Glutamatergic neuron (in vitro differentiated cells): ENCODE measurements around the gene KMT2D. TPM values are rescaled to one million over a fixed set of nuclear protein-coding genes. Genes with fewer than 3 reads are reported as not detected.

Experiments used
- DNase-seq: peaks from one replicate; pipeline ENCODE4 v3.0.0; 2022
- H3K27ac Mint-ChIP-seq: one replicate; pipeline ENCODE4 v1.8.0; 2020; ENCODE audit warnings: mild to moderate bottlenecking, mixed read lengths, inconsistent platforms; ENCODE audit not compliant: unreplicated experiment
- H3K27me3 Mint-ChIP-seq: one replicate; pipeline ENCODE4 v1.8.0; 2020; ENCODE audit warnings: mild to moderate bottlenecking, moderate library complexity, mixed read lengths, inconsistent platforms; ENCODE audit not compliant: unreplicated experiment
- H3K36me3 Mint-ChIP-seq: one replicate; pipeline ENCODE4 v1.8.0; 2020; ENCODE audit warnings: mild to moderate bottlenecking, mixed read lengths, inconsistent platforms; ENCODE audit not compliant: unreplicated experiment
- H3K4me1 Mint-ChIP-seq: one replicate; pipeline ENCODE4 v1.8.0; 2020; ENCODE audit warnings: mild to moderate bottlenecking, low read depth, mixed read lengths, inconsistent platforms; ENCODE audit not compliant: unreplicated experiment
- H3K4me3 Mint-ChIP-seq: one replicate; pipeline ENCODE4 v1.8.0; 2020; ENCODE audit warnings: mild to moderate bottlenecking, mixed read lengths, inconsistent platforms; ENCODE audit not compliant: unreplicated experiment
- H3K9me3 Mint-ChIP-seq: one replicate; pipeline ENCODE4 v1.8.0; 2020; ENCODE audit warnings: mild to moderate bottlenecking, moderate library complexity, mixed read lengths, inconsistent platforms; ENCODE audit not compliant: unreplicated experiment
- total RNA-seq: library from RNA; stranded (reverse); fragmentation: NEBNext Ultra II Directional; extraction: Animal tissue kit (Norgen Biotek cat#: 25700); gene quantifications from one replicate; pipeline ENCODE4 v1.2.1, GENCODE V29; 2021; ENCODE audit not compliant: unreplicated experiment
- TF ChIP-seq, protein P1 (sequence below): fragments of 200-600 bp; sonication (generic); IDR thresholded peaks from one replicate; pipeline ENCODE4 v1.5.0; 2021; ENCODE audit not compliant: partially characterized antibody, unreplicated experiment

KMT2D gene
- total RNA-seq, 1 donor from 2014 or later = 144 TPM

GRCh38 chr12:49030119-49030518, 30.5 kb downstream of the KMT2D start:
- H3K27me3 Mint-ChIP-seq = peaks cover 1% of the 10 kb centered on the region
- no peak overlapping the region for H3K4me3 Mint-ChIP-seq
- no peaks in the 10 kb centered on the region for H3K36me3 Mint-ChIP-seq
- no peak for DNase-seq
- H3K4me1 Mint-ChIP-seq = peaks cover 2% of the 10 kb centered on the region
- TF ChIP-seq, protein P1, sequence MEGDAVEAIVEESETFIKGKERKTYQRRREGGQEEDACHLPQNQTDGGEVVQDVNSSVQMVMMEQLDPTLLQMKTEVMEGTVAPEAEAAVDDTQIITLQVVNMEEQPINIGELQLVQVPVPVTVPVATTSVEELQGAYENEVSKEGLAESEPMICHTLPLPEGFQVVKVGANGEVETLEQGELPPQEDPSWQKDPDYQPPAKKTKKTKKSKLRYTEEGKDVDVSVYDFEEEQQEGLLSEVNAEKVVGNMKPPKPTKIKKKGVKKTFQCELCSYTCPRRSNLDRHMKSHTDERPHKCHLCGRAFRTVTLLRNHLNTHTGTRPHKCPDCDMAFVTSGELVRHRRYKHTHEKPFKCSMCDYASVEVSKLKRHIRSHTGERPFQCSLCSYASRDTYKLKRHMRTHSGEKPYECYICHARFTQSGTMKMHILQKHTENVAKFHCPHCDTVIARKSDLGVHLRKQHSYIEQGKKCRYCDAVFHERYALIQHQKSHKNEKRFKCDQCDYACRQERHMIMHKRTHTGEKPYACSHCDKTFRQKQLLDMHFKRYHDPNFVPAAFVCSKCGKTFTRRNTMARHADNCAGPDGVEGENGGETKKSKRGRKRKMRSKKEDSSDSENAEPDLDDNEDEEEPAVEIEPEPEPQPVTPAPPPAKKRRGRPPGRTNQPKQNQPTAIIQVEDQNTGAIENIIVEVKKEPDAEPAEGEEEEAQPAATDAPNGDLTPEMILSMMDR = no peak
- peaks cover 6% of the 10 kb centered on the region for H3K9me3 Mint-ChIP-seq
- no peak overlapping the region for H3K27ac Mint-ChIP-seq

- Mint-ChIP-seq H3K27ac (no peak overlapping the region), H3K36me3 (no peaks in the 10 kb centered on the region), H3K4me1 (peaks cover 2% of the 10 kb centered on the region), H3K9me3 (peaks cover 6% of the 10 kb centered on the region), H3K4me3 (no peak overlapping the region), H3K27me3 (peaks cover 1% of the 10 kb centered on the region)
- no peak for DNase-seq
- TF ChIP-seq, protein P1 = no peak
Measured at GRCh38 chr12:49028666-49029275, 31.8 kb downstream of the KMT2D start.

- DNase-seq = no peak
- peaks cover 6% of the 10 kb centered on the region for H3K9me3 Mint-ChIP-seq
- no peak overlapping the region for H3K4me3 Mint-ChIP-seq
- no peak overlapping the region for H3K27ac Mint-ChIP-seq
- peaks cover 1% of the 10 kb centered on the region for H3K27me3 Mint-ChIP-seq
- H3K4me1 Mint-ChIP-seq = peaks cover 2% of the 10 kb centered on the region
- H3K36me3 Mint-ChIP-seq = no peaks in the 10 kb centered on the region
- TF ChIP-seq, protein P1 = no peak
Measured at GRCh38 chr12:49027846-49028555, 32.6 kb downstream of the KMT2D start.

DNA sequence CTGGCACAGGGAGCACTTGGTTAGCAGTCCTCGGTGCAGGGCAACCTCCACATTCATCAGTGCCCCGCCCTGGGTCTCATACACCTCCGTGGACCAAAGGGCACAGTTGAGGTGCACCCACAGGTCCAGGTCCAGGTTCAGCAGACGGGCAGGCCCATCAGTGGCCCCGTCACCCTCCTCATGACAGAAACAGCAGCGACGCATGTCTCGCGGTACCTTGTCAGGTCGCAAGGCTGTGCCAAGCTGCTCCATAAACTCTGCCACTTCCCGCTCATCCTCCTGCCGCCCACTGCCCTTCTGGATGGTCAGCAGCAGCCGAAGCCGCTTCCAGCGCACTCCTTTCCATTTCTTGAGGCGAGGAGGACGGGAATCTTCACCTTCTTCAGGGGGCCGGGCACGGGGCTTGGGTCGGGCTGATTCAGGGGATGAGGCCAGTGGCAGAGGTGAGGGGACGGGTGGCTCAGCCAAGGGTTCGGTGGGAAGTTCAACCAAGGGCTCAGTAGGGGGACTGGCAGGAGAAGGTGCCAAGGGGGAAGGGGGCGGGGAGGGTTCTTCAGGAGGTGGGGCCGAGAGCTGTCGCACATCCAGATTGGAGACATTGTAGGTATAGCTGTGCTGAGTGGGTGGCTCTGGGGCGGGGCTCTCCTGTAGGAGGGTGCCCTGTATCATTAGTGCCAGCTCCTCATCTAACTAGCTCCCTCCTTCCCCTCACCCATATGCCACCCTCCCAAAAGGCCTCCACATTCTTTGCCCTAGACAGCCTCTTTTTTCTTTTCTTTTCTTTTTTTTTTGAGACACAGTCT, 33.7 kb downstream of the KMT2D start:
- no peak overlapping the region for H3K27ac Mint-ChIP-seq
- no peak for DNase-seq
- H3K4me1 Mint-ChIP-seq = no peaks in the 10 kb centered on the region
- H3K4me3 Mint-ChIP-seq = no peak overlapping the region
- TF ChIP-seq, protein P1 = no peak
- H3K36me3 Mint-ChIP-seq = peaks cover 6% of the 10 kb centered on the region
- H3K27me3 Mint-ChIP-seq = peaks cover 2% of the 10 kb centered on the region
- peaks cover 6% of the 10 kb centered on the region for H3K9me3 Mint-ChIP-seq
